B cell (primary cell): ENCODE measurements around the gene EIF4EBP2.

Source experiments
- CTCF ChIP-seq: fragments of 200-600 bp; IDR thresholded peaks from one replicate; pipeline ENCODE4 v1.8.0; 2022; ENCODE audit warnings: antibody characterized with exemption, mild to moderate bottlenecking
- EZH2 ChIP-seq: IDR thresholded peaks from 2 replicates; pipeline ENCODE4 v1.6.1; 2012; ENCODE audit warnings: borderline replicate concordance, low read depth, mild to moderate bottlenecking, moderate library complexity, low read length; ENCODE audit not compliant: insufficient read depth, poor library complexity, severe bottlenecking

GRCh38 chr10:70441895-70442309 lies 38.0 kb downstream of the EIF4EBP2 start:
- TF ChIP-seq CTCF, result no peak
- TF ChIP-seq EZH2, result no peak
